OCI-LY7 (cell line): ENCODE measurements around the gene C11orf58. TPM values are rescaled to one million over a fixed set of nuclear protein-coding genes. Genes with fewer than 3 reads are reported as not detected.

Source experiments
- BruUV-seq: library from RNA; stranded (reverse); fragments of 400-500 nt; replicated peaks from 2 replicates; lab custom pipeline; 2021; lab: Mats Ljungman, UMichigan
- CTCF ChIA-PET: fragments of 300-600 bp; sonication (Branson Sonifier 250); formaldehyde crosslinking; loops from one replicate; lab custom pipeline; 2022; ENCODE audit warnings: antibody characterized with exemption; ENCODE audit not compliant: unreplicated experiment; lab: Charles Lee
- POLR2A ChIA-PET: fragments of 300-600 bp; sonication (Branson Sonifier 250); formaldehyde crosslinking; loops from one replicate; lab custom pipeline; 2022; ENCODE audit warnings: antibody characterized with exemption; lab: Charles Lee
- DNase-seq: peaks from one replicate; pipeline ENCODE4 v3.0.0-alpha.2; 2015; ENCODE audit warnings: low spot score
- H2AFZ ChIP-seq: fragments of 200-600 bp; sonication (generic), shearing (Covaris generic); 2 replicates; pipeline ENCODE4 v1.6.1; 2014; ENCODE audit warnings: mild to moderate bottlenecking, antibody characterized with exemption, low read length, moderate library complexity
- H3K27ac ChIP-seq: fragments of 200-600 bp; sonication (generic); 2 replicates; pipeline ENCODE4 v1.5.1; 2014; ENCODE audit warnings: mixed run types, low read depth, mild to moderate bottlenecking, moderate library complexity, low read length, inconsistent platforms; ENCODE audit not compliant: poor library complexity, severe bottlenecking
- H3K36me3 ChIP-seq: fragments of 200-600 bp; sonication (generic); 2 replicates; pipeline ENCODE4 v1.6.1; 2014; ENCODE audit warnings: mild to moderate bottlenecking, antibody characterized with exemption, low read length, moderate library complexity, mixed read lengths; ENCODE audit not compliant: insufficient read depth
- H3K4me1 ChIP-seq: fragments of 200-600 bp; sonication (generic); 2 replicates; pipeline ENCODE4 v1.5.1; 2014; ENCODE audit warnings: mild to moderate bottlenecking, low read length; ENCODE audit not compliant: insufficient read depth, poor library complexity, severe bottlenecking
- H3K4me2 ChIP-seq: fragments of 200-600 bp; sonication (generic); 2 replicates; pipeline ENCODE4 v1.6.1; 2014; ENCODE audit warnings: mild to moderate bottlenecking, low read length
- H3K4me3 ChIP-seq: fragments of 200-600 bp; sonication (generic); 2 replicates; pipeline ENCODE4 v1.5.1; 2014; ENCODE audit warnings: mild to moderate bottlenecking, low read depth, low read length; ENCODE audit not compliant: poor library complexity, severe bottlenecking
- H3K79me2 ChIP-seq: fragments of 200-600 bp; sonication (generic); 2 replicates; pipeline ENCODE4 v1.6.1; 2016; ENCODE audit warnings: low read depth, mild to moderate bottlenecking, low read length, moderate library complexity, mixed read lengths; ENCODE audit not compliant: insufficient read depth
- H3K9me2 ChIP-seq: fragments of 200-600 bp; sonication (generic); 2 replicates; pipeline ENCODE4 v1.6.1; 2016; ENCODE audit warnings: mild to moderate bottlenecking, low read length, mixed read lengths; ENCODE audit not compliant: insufficient read depth
- H3K9me3 ChIP-seq: fragments of 200-600 bp; sonication (generic); 2 replicates; pipeline ENCODE4 v1.6.1; 2014; ENCODE audit warnings: mild to moderate bottlenecking, mixed run types, low read length, mixed read lengths
- H4K20me1 ChIP-seq: fragments of 200-600 bp; sonication (generic); 2 replicates; pipeline ENCODE4 v1.6.1; 2014; ENCODE audit warnings: mild to moderate bottlenecking, antibody characterized with exemption, low read length, moderate library complexity, mixed read lengths; ENCODE audit not compliant: insufficient read depth
- EZH2phosphoT487 ChIP-seq: fragments of 200-600 bp; sonication (generic); IDR thresholded peaks from 2 replicates; pipeline ENCODE4 v1.6.1; 2018; ENCODE audit warnings: low read depth, borderline replicate concordance, mild to moderate bottlenecking, mixed run types, antibody characterized with exemption, low read length, moderate library complexity, mixed read lengths
- intact Hi-C: fragments of 100-400 bp; cut with micrococcal nuclease; formaldehyde crosslinking; loops from one replicate; pipeline ENCODE4 v1.10.0; 2022; ENCODE audit not compliant: unreplicated experiment
- total RNA-seq, 2 experiments: library from RNA; depleted of rRNA in 1 of 2; stranded (reverse); fragments of >200 nt in 1 of 2; shearing (Covaris generic) in 1 of 2; gene quantifications; 2 replicates each; pipeline ENCODE4 v1.2.3, GENCODE V29; 2014 to 2022
- TF ChIP-seq, protein P1 (sequence below): fragments of 200-600 bp; sonication (generic); conservative IDR thresholded peaks from 2 replicates; pipeline ENCODE4 v1.5.1; 2014; ENCODE audit warnings: mild to moderate bottlenecking, antibody characterized with exemption, low read length, moderate library complexity, mixed read lengths

The C11orf58 gene
- total RNA-seq, 2 experiments from 2014 or later = 118 to 146 TPM

DNA sequence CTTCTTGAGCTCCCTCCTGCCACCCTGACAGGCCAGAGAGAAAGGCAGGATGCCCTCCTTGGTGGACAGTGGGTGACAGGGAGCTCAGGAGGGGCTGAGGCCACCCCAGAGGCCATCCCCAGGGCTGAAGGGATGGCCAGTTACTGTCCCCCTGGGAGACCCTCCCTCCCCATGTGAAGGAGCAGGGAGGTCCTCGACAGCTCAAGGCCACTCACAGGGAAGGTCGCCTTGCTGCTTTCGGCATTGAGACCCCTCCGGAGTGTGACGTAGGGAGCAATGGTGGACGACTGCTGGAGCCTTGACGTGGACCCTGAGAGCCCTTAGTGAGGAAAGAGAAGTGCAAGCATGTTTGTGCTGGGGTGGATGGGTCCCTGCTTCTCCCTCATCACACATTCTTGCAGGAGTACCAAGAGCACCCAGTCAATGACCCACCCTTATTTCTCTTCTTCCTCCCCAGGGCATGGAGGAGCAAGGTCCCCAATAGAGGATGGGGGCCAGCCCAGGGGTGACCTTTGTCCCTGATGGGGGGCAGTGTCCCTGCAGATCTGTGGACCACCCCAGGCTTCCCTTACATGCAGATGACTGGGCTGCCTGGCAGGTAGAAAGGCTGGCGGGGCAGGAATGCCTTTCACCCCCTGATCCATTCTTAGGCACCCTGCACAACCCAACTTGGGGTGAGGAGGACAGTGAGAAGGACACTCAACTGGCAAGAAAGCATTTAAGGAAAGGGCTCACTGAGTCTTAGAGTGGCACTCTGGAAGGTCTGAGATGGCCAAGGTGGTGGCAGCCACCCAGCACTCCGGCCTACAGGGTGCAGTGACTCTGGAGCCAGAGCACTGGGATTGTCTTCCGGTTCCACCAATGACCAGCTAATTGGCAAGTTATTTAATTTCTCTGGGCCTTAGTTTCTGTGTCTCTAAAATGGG is 51.4 kb downstream of the C11orf58 start:
- DNase-seq = no peak
- Histone ChIP-seq H3K79me2 (no peaks in the 10 kb centered on the region), H3K4me1 (no peaks in the 10 kb centered on the region), H3K27ac (no peak overlapping the region), H3K9me2 (no peaks in the 10 kb centered on the region), H4K20me1 (no peaks in the 10 kb centered on the region), H3K4me2 (no peak overlapping the region), H3K36me3 (no peaks in the 10 kb centered on the region), H3K4me3 (no peak overlapping the region), H3K9me3 (no peaks in the 10 kb centered on the region), H2AFZ (no peak overlapping the region)
- no peak for TF ChIP-seq EZH2phosphoT487
- TF ChIP-seq, protein P1, sequence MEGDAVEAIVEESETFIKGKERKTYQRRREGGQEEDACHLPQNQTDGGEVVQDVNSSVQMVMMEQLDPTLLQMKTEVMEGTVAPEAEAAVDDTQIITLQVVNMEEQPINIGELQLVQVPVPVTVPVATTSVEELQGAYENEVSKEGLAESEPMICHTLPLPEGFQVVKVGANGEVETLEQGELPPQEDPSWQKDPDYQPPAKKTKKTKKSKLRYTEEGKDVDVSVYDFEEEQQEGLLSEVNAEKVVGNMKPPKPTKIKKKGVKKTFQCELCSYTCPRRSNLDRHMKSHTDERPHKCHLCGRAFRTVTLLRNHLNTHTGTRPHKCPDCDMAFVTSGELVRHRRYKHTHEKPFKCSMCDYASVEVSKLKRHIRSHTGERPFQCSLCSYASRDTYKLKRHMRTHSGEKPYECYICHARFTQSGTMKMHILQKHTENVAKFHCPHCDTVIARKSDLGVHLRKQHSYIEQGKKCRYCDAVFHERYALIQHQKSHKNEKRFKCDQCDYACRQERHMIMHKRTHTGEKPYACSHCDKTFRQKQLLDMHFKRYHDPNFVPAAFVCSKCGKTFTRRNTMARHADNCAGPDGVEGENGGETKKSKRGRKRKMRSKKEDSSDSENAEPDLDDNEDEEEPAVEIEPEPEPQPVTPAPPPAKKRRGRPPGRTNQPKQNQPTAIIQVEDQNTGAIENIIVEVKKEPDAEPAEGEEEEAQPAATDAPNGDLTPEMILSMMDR = no peak
- BruUV-seq = no TSS peak
- intact Hi-C loops = no loop called here
- ChIA-PET CTCF (no interaction called here), POLR2A (no interaction called here)

DNA sequence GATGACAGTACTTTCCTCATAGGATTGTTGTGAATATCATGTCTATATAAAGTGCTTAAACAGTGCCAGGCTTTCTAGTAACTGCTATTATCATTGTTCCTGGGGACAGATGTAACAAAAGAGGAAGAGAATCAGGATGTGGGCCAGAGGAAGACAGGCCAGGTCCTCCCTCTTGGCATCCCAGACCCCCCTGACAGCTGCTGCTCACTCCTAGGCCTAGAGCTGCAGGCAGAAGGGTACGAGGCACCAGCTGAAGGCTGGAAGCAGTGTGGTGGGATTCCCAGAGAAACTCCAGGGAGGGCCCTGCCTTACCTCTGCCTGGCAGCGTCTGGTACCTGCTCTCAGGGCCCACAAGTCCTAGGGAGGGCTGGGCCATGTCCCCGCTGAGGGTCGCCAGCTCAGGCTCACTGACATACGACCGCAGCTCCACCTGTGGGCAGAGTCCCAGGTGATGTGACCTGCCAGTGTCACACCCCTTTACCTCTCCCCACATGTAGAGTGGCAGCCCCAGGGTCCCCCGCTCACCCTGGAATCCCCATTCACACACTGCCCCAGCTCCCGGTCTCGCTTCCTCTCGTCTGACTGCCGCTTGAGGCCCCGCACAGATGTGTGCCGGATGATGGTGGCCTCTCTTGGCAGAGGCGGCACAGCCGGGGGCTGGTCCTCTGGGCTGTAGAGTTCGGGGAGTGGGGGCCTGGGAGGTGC is 52.2 kb downstream of the C11orf58 start:
- H3K79me2 ChIP-seq = no peaks in the 10 kb centered on the region
- ChIA-PET POLR2A (no interaction called here), CTCF (no interaction called here)
- H4K20me1 ChIP-seq = no peaks in the 10 kb centered on the region
- no peaks in the 10 kb centered on the region for H3K9me3 ChIP-seq
- TF ChIP-seq, protein P1 = no peak
- no peak for TF ChIP-seq EZH2phosphoT487
- no peaks in the 10 kb centered on the region for H3K4me1 ChIP-seq
- DNase-seq = no peak
- no peak overlapping the region for H3K4me3 ChIP-seq
- no peaks in the 10 kb centered on the region for H3K36me3 ChIP-seq
- BruUV-seq = no TSS peak
- no peak overlapping the region for H3K4me2 ChIP-seq
- no peak overlapping the region for H2AFZ ChIP-seq
- H3K27ac ChIP-seq = no peak overlapping the region
- intact Hi-C loops = no loop called here
- H3K9me2 ChIP-seq = no peaks in the 10 kb centered on the region
